ENCODE results near the gene GFI1B. TPM values are rescaled to one million over a fixed set of nuclear protein-coding genes. Genes with fewer than 3 reads are reported as not detected.

GFI1B gene
- total RNA-seq, 1 donor from 2014 or later: not detected

- Mint-ChIP-seq H3K4me3 (peak overlapping the region; percentile 54), H3K27me3 (ENCODE audit: insufficient read depth, low read depth) (peaks cover 7% of the 10 kb centered on the region), H3K9me3 (no peaks in the 10 kb centered on the region), H3K36me3 (no peaks in the 10 kb centered on the region), H3K27ac (no peak overlapping the region), H3K4me1 (peaks cover 14% of the 10 kb centered on the region)
- H3F3A ChIP-seq (ENCODE audit: low read depth): no peaks in the 10 kb centered on the region
- H3K36me3 ChIP-seq: no peaks in the 10 kb centered on the region
- H3K9ac ChIP-seq: no peak overlapping the region
- no peak overlapping the region for H2AFZ ChIP-seq (replicated peaks)
- H3K79me2 ChIP-seq (ENCODE audit: low read depth): peaks cover 12% of the 10 kb centered on the region
- H3K4me2 ChIP-seq: no peak overlapping the region
- H3K4me3 ChIP-seq: no peak overlapping the region
- H3K9me3 ChIP-seq (ENCODE audit: low read depth): no peaks in the 10 kb centered on the region
- H3K4me1 ChIP-seq: peaks cover 4% of the 10 kb centered on the region
- no peak overlapping the region for H3K27ac ChIP-seq
- H4K20me1 ChIP-seq (ENCODE audit: low read depth): peaks cover 2% of the 10 kb centered on the region
- no peak for DNase-seq (ENCODE audit: low spot score)
- TF ChIP-seq CTCF (IDR thresholded peaks at IDR 0.05): no peak
- TF ChIP-seq EZH2 (IDR thresholded peaks at IDR 0.05): no peak
- TF ChIP-seq EZH2phosphoT487 (IDR thresholded peaks at IDR 0.05): no peak
- H3K27me3 ChIP-seq: peaks cover 2% of the 10 kb centered on the region
These were observed 47.9 kb downstream of the GFI1B start for GRCh38 chr9:133026426-133026825.

GRCh38 chr9:133027134-133027533, 48.6 kb downstream of the GFI1B start:
- Mint-ChIP-seq H3K27me3 (ENCODE audit: insufficient read depth, low read depth) (peaks cover 6% of the 10 kb centered on the region), H3K4me1 (peaks cover 20% of the 10 kb centered on the region)
- no peak overlapping the region for H2AFZ ChIP-seq (replicated peaks)

GRCh38 chr9:133028221-133028620, 49.7 kb downstream of the GFI1B start:
- H3K4me3 Mint-ChIP-seq: peak overlapping the region; percentile 100
- TF ChIP-seq CTCF (IDR thresholded peaks at IDR 0.05) (no peak), EZH2 (IDR thresholded peaks at IDR 0.05) (no peak), EZH2phosphoT487 (IDR thresholded peaks at IDR 0.05) (no peak)
- Histone ChIP-seq H3F3A (ENCODE audit: low read depth) (no peaks in the 10 kb centered on the region), H3K9me3 (ENCODE audit: low read depth) (no peaks in the 10 kb centered on the region), H2AFZ (replicated peaks) (no peak overlapping the region), H3K4me1 (peaks cover 15% of the 10 kb centered on the region), H4K20me1 (ENCODE audit: low read depth) (peaks cover 20% of the 10 kb centered on the region), H3K79me2 (ENCODE audit: low read depth) (peaks cover 30% of the 10 kb centered on the region), H3K4me2 (no peak overlapping the region), H3K27ac (no peak overlapping the region), H3K9ac (no peak overlapping the region), H3K36me3 (no peaks in the 10 kb centered on the region), H3K4me3 (no peak overlapping the region), H3K27me3 (no peaks in the 10 kb centered on the region)
- H3K27me3 Mint-ChIP-seq (ENCODE audit: insufficient read depth, low read depth): peaks cover 3% of the 10 kb centered on the region
- DNase-seq (ENCODE audit: low spot score): no peak
- peaks cover 13% of the 10 kb centered on the region for H3K36me3 Mint-ChIP-seq
- no peak overlapping the region for H3K27ac Mint-ChIP-seq
- H3K9me3 Mint-ChIP-seq: no peaks in the 10 kb centered on the region
- H3K4me1 Mint-ChIP-seq: peaks cover 25% of the 10 kb centered on the region

More at GRCh38 chr9:133027134-133027533, 48.6 kb downstream of the GFI1B start:
- no peaks in the 10 kb centered on the region for H3K27me3 ChIP-seq
- H3K79me2 ChIP-seq (ENCODE audit: low read depth): peaks cover 19% of the 10 kb centered on the region
- H3K4me2 ChIP-seq: no peak overlapping the region
- no peak overlapping the region for H3K9ac ChIP-seq
- no peaks in the 10 kb centered on the region for H3K36me3 ChIP-seq
- TF ChIP-seq EZH2phosphoT487 (IDR thresholded peaks at IDR 0.05) (no peak), CTCF (IDR thresholded peaks at IDR 0.05) (no peak), EZH2 (IDR thresholded peaks at IDR 0.05) (no peak)
- Mint-ChIP-seq H3K36me3 (peaks cover 2% of the 10 kb centered on the region), H3K27ac (peak overlapping the region; percentile 55), H3K9me3 (no peaks in the 10 kb centered on the region), H3K4me3 (no peak overlapping the region)
- H3F3A ChIP-seq (ENCODE audit: low read depth): no peaks in the 10 kb centered on the region
- peaks cover 9% of the 10 kb centered on the region for H4K20me1 ChIP-seq (ENCODE audit: low read depth)
- no peak overlapping the region for H3K27ac ChIP-seq
- no peak overlapping the region for H3K4me3 ChIP-seq
- H3K9me3 ChIP-seq (ENCODE audit: low read depth): no peaks in the 10 kb centered on the region
- peaks cover 9% of the 10 kb centered on the region for H3K4me1 ChIP-seq
- no peak for DNase-seq (ENCODE audit: low spot score)

Measured in neural progenitor cell (in vitro differentiated cells).